HG03159 (cell line): Measurements from ENCODE around the gene MED13.
"Not testable (repeated sequence)": the region's sequence is repeated elsewhere in the genome, so short reads cannot be mapped to it uniquely, and the experiment has no call there.

Experiments
- ATAC-seq: cut with Tn5 transposase; IDR thresholded peaks from one replicate; pipeline ENCODE4 v1.9.1; 2021; ENCODE audit warnings: mild to moderate bottlenecking, moderate library complexity; ENCODE audit not compliant: unreplicated experiment

Gene MED13

DNA sequence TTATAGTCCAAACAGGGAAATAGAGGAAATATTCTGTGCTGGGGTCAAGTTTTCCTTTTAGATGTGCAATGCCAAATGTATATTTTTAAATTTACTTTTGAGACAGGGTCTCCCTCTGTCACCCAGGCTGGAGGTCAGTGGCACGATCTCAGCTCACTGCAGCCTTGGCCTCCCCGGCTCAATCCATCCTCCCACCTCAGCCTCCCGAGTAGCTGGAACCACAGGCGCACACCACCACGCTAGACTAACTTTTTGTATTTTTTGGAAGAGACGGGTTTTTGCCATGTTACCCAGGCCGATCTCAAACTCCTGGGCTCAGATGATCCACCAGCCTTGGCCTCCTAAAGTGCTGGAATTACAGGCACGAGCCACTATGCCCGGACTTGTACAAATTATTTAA lies 25.8 kb upstream of the MED13 start:
- no peak for ATAC-seq

- no peak for ATAC-seq
These were observed 25.1 kb upstream of the MED13 start for GRCh38 chr17:62090021-62090824.

GRCh38 chr17:62089334-62089733 lies 24.3 kb upstream of the MED13 start:
- no peak for ATAC-seq

- no peak for ATAC-seq
These were observed 21.7 kb upstream of the MED13 start for GRCh38 chr17:62086737-62087136.

- ATAC-seq: no peak
These were observed 20.7 kb upstream of the MED13 start for GRCh38 chr17:62085511-62086408.

GRCh38 chr17:62084585-62084984 lies 19.5 kb upstream of the MED13 start:
- no peak for ATAC-seq

GRCh38 chr17:62083651-62084050 lies 18.6 kb upstream of the MED13 start:
- no peak for ATAC-seq

DNA sequence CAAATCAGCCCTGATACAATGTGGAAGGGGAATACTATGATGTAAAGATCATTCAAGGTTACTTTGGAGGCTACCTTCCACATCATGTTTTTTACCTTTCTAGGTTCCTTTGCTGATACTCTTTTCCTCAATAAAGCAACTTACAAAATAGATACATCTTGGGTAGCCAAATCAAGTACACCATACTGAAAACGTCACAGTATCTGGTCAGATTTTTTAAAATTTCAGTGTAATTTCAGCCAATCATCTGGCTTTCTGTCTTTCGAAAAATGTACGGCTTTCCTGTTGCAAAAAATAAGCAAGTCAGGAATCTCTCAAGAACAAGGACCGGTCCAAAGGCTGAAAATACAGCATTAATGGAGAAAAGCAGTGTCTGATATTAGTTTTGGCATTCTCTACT lies 15.6 kb upstream of the MED13 start:
- ATAC-seq: no peak

DNA sequence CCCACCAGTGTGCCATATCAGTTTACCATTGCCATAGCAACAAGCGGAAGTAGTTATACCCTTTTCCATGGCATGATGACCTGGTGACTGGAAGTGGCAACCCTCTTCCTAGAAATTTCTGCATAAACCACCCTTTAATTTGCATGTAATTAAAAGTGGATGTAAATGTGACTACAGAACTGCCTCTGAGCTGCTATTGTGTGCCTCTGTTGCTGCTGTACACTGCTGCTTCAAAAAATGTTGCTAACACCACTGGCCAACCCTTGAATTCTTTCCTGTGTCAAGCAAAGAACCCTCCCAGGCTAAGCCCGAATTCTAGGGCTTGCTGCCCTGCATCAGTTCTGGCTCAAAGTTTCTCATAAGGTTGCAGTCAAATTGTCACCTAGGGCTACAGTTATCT lies 12.9 kb upstream of the MED13 start:
- ATAC-seq: no peak

GRCh38 chr17:62076864-62077788 lies 12.0 kb upstream of the MED13 start:
- ATAC-seq: no peak

DNA sequence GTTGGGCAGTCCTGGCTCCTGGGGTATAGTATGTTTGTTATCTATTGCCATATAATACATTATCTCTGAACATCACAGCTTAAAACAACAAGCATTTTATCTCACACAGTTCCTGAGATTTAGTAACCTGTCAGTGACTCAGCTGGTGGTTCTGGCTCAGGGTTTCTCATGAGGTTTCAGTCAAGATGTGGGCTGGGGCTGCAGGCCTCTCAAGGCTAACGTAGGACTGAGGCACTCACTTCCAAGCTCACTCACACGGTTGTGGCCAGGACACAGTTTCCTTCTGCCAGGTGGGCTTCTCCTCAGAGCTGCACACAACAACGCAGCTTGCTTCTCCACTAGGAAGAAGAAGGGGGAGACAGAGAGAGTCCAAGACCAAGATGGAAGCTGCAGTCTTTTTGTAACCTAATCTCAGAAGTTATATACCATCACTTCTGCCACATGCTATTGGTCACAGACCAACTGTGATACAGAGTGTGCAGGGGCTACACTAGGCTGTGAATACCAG lies 10.3 kb upstream of the MED13 start:
- ATAC-seq: no peak

DNA sequence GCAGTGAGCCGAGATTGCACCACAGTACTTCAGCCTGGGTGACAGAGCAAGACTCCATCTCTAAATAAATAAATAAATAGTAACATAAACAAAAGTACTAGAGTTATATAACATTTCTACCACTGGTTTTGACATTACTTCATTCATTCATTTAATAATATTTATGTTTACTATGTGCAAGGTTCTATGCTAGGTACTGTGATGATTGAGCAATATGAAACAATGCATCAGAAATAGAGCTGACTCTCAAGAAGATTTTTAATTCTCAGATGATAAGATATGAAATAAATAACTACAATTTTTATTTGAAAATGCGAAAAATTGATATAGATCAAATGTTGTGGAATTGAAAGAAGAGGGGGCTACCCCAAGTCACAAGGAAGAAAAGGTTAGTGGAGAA lies 8.9 kb upstream of the MED13 start:
- no peak for ATAC-seq

GRCh38 chr17:62072855-62073254 lies 7.8 kb upstream of the MED13 start:
- ATAC-seq: not testable (repeated sequence)

DNA sequence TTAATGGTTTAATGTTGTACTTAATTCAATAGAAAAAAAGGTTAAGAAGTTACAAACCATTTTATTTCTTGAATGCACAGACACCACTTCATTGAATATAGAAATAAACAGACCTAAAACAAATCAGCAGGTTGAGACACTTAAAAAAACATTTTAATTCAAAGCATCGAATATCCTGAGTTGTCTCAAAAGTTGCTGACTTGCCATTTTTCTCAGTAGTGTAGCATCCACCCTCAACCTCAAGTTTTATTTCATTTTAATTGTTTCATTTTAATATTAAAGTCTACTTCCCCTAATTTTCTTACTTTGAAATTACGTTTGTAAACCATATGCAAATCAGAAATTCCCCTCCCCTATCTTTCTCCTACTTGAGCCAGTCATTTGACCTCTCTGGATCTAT lies 5.8 kb upstream of the MED13 start:
- ATAC-seq: no peak

GRCh38 chr17:62067165-62068145 lies 2.4 kb upstream of the MED13 start:
- no peak for ATAC-seq

DNA sequence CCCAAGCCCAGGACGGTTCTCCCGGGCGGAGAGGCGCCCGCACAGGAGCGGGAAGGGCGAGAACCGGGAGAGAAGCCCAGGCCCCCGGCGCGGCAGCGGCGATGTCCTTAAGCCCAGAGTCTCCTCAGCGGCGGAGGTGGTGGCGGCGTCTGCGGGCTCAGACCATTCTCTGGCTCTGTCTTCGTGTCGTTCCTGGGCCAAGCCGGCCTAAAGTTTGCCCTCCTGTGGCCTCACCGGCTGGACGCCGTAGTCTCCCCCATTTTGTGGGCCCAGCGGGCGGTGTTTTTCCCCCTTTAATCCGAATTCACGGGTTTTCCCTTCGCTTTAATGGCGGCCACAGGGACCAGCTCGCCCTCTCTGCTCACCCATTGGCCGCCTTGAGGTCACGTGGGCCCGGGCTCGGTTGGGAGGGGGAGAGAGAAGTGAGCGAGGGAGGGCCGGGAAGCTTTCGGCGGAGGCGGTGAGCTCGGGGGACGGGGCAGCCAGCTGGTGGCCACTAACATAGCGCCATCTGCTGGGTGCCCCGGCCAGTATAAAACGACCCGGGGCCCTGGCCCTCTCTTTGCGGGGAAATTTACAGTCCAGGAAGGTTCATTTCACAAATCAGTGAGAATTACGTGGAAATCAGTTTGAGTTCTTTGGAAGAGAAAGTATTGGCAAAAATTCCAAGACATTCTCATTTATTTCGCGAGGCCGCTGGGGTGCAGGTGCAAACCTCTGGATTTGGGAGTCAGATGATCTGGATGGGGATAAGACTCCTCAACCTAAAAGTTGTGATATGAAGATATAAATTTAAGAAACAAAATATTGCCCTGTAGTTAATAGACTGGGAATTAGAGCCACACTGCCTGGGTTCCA lies 762 bp upstream of the MED13 start:
- ATAC-seq: peak; percentile 94

GRCh38 chr17:62064029-62064790 lies 868 bp downstream of the MED13 start:
- ATAC-seq: no peak

DNA sequence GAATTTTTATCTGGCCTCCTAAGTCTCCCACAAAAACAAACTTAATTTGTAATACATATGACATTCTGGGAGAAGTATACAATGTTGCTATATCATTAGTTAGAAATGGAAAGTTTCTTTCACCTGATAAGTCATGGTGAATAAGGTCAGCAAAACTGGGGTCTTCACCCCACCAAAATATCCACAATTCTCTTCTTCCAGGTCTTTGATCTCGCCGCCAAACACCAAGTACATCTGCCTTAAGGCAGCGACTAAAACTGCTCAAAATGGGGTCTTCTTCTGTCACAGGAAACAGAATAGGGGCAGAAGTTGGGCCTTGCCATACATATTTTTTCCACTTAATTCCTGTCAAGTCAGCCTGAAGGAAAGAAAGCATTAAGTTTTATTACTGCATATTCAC lies 2.1 kb downstream of the MED13 start:
- ATAC-seq: no peak
